H54 (cell line): Measurements from ENCODE around the gene HOXB2.

ENCODE experiments used
- DNase-seq: peaks from one replicate; pipeline ENCODE4 v3.0.0; 2011; ENCODE audit warnings: low spot score, mixed read lengths; ENCODE audit not compliant: insufficient read length
- FAIRE-seq: peaks from 3 replicates; lab custom pipeline; 2011; peaks lifted over from hg19 to GRCh38; lab: Jason Lieb, UNC
- POLR2A ChIP-seq: IDR thresholded peaks from 2 replicates; pipeline ENCODE4 v1.6.1; 2011; ENCODE audit warnings: low read depth, mild to moderate bottlenecking, low read length

Gene HOXB2

DNA sequence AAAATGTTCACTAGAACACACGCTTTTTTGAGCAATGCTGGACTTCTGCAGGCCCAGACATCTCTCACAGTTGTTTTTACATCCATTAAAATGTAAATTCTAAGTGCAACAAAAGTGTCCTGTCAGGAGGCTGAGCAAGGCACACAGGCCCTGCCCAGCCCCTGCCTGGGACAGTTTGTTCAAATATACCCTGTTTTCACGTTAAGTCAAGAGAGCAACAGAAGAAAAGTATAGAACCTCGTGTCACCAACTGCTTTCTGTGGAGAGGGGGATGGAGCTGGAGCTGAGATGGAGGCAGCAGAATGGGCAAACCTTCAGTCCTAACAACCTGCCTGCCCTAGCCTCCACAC is 4.3 kb upstream of the HOXB2 start:
- FAIRE-seq (no peak), DNase-seq (no peak)
- TF ChIP-seq POLR2A, result no peak

DNA sequence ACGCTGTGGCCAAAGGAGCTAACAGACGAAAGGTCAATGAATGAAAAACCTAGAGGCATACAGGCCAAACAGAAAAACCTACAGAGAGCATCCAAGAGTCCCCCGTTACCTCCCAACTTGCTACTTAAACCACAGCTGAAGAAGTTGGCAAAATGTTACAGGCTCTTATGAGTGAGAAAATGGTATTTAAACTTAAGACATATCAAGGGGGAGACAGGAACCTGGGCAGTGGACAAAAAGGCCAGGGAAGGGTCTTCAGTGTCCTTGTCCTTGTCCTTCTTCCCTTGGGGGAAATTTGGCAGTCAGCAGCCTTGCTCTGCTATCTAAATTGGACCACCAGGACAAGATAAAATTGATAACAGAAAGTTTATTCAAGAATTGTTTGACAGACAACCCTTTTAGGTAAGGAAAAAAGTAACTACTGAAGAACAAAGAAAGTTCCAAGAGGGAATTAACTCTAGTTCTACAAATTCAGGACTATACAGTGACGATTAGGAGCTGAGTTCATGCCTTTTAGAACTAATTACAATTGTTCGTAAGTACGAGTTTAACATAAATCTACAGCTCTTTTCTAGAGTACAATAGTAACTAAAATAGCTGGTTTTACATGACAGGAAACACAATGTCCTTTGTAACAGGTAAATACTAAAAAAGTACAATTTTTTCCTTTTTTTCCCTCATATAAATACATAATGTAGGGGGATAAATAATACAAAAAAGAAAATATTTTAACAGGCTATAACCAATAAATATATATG is 3.8 kb upstream of the HOXB2 start:
- FAIRE-seq (no peak), DNase-seq (no peak)

DNA sequence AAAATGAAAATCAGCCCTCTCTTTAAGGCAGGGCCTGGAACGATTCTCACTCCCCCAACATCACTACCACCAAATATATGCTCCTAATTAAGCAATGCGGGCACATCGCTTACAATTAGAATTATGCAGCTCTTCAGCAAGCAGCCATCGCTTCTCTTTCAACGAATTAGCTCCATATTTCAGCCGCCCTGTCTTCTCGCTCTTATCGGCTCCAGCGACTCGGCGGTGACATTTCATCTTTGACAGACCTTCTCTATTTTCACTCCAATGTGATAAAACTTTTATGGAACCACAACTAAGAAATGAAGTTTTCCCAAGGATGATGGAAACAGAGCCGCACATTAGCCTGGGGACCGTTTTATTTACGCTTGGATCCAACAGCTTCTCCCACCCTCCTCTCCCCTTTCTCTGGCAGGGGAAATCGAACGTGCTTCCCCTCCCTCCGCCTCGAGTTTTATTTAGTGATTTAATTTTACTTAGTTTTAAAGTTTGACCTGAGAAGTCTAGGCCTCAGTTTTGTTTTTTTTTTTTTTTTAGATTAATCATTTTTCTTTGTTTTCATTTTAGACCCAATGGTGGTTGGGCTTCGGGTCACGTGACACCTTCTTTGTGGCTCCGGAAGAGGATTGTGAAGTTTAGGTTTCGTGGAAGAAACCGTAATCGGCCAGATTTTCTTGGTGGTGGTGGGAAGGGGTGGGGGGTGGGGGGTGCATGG is 3.1 kb upstream of the HOXB2 start:
- TF ChIP-seq POLR2A, result no peak
- no peak for FAIRE-seq
- DNase-seq, result no peak

More for the DNA sequence above, 3.8 kb upstream of the HOXB2 start:
- TF ChIP-seq POLR2A, result no peak

- FAIRE-seq, result no peak
- DNase-seq, result no peak
- TF ChIP-seq POLR2A, result no peak
Observed at GRCh38 chr17:48546924-48547807, 2.3 kb upstream of the HOXB2 start.

GRCh38 chr17:48546137-48546923 is 1.4 kb upstream of the HOXB2 start:
- no peak for FAIRE-seq
- no peak for TF ChIP-seq POLR2A
- DNase-seq, result no peak

- DNase-seq, result no peak
- no peak for TF ChIP-seq POLR2A
- FAIRE-seq, result no peak
Observed at GRCh38 chr17:48545539-48545938, 630 bp upstream of the HOXB2 start.

DNA sequence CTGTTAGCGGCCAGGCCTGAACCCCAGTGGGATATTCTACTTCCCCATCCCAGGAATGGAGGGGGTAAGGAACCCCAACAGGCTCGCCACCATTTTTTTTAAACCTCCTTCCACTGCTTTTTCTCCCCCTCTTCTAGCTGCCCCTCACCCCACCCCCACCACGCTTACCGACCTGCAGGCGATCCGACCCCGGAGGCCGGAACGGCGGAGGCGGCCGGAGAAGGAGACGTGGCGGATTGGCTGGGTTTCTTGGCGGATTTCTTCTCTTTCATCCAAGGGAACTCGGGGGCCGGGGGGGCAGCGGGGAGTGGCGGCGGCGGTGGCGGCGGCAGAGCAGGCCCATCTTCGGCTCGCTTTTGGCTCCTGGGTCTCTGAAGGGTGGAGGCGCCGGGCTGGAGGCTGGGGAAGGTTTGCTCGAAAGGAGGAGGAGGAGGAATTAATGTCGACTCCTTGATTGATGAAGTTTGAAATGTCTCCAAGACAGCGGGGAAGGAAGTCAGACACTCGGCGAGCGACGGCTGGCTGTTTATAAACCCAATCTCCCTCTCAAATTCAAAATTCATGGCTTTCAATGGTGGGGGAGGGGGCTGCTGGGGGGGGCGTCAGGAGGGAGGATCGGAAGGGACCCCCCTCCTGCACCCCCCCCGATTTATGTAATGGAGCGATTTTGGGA is 424 bp downstream of the HOXB2 start:
- no peak for DNase-seq
- FAIRE-seq, result no peak
- TF ChIP-seq POLR2A, result peak; percentile 25; the same call in 1 of the 2 replicates

DNA sequence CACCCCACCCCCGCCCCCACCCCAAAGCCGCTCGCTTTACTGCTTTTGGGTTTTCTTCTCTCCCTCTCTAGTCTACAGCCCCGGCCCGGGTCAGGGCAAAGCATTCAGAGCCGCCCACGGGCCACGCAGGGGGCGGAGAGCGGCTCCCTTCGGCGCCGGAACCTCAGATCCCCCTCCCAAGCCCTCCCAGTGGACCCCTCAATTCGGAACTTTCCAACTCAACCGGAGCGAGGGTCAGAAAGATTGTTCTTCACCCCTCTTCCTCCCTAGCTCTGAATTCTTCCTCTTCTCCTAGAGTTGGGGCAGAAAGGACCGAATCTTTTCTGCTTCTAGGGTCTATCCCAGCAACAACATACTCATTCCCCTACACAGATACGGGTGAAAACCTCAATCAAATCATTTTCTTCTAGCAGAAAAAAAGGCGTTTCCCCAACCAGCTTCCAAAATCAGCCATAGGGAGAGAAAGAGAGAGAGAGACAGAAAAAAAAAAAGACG is 1.0 kb downstream of the HOXB2 start:
- TF ChIP-seq POLR2A, result no peak
- no peak for FAIRE-seq
- DNase-seq, result no peak

- TF ChIP-seq POLR2A, result no peak
- no peak for DNase-seq
Observed at GRCh38 chr17:48543107-48543853, 1.6 kb downstream of the HOXB2 start.

DNA sequence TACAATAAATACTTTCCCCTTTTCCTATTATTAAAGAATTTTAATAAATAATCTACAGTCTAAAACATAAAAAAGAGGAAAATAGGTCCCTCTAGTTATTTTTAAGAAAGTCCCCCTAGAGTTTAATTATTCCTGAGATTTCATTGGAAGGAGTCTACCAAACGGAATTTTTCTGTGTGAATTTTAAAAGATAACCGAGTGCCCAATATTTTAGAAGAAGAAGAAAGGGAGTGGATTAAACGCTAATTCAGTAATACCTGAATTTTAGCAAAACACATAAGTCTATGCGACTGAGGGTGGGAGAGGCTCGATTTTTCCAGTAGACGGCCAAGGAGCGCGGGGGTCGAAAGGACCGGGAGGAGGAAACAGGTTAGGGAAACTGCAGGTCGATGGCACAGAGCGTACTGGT is 2.2 kb downstream of the HOXB2 start:
- DNase-seq (no peak), FAIRE-seq (no peak)
- TF ChIP-seq POLR2A, result no peak

More at GRCh38 chr17:48543107-48543853, 1.6 kb downstream of the HOXB2 start:
- FAIRE-seq, result no peak

DNA sequence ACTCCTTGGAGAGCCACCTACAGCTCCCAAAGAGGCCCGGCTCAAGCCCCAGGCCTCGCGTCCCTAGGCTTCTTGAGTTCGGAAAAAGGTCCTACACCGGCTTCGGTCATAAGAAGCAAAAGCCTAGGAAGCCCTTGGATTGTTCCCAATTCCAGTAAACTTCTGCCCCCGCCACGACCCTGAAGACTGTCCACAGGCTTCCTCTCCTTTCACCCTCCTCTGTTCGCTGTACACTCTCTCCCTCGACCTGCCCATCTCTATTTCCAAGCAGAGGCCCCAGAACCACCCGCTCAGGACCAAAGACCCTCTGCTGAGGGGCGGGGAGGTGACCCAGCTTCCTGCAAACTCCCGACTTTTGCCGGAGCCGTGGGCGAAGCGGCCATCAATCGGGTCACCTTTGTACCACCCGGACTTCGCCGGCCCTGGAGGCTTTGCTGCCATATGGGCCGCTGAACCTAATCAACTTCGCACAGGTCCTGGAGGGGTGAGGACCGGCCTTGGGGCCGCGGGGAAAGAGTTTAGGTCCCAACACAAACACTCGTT is 2.7 kb downstream of the HOXB2 start:
- TF ChIP-seq POLR2A, result no peak
- DNase-seq, result no peak
- no peak for FAIRE-seq
